ENCODE results near the gene ZHX3.

Gene ZHX3

DNA sequence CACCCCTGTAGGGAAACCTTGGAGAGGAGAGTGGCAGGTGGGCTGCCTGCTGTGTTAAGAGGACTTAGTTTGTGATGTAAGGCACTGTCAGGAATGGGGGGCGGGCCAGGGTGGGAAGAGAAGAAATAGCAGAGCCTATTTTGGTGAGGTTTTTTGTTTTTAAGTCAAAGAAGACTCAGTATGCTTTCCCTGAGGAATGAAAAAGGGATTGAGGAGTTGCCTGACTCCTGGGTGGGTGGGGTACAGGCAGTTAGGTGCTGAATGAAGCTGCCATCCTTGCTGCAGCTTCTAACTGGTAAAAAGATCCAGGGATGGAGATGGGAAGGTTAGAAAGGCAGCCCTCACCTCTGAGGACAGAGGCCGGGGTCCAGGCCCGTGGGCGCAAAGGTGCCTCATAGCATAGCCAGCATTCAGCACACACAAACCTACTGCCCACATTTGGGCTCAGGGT is 142.3 kb downstream of the ZHX3 start:
- H4K20me1 ChIP-seq (ENCODE audit: control insufficient read depth, insufficient read depth, low read depth, low read length), result no peaks in the 10 kb centered on the region
- TF ChIP-seq, protein P1, sequence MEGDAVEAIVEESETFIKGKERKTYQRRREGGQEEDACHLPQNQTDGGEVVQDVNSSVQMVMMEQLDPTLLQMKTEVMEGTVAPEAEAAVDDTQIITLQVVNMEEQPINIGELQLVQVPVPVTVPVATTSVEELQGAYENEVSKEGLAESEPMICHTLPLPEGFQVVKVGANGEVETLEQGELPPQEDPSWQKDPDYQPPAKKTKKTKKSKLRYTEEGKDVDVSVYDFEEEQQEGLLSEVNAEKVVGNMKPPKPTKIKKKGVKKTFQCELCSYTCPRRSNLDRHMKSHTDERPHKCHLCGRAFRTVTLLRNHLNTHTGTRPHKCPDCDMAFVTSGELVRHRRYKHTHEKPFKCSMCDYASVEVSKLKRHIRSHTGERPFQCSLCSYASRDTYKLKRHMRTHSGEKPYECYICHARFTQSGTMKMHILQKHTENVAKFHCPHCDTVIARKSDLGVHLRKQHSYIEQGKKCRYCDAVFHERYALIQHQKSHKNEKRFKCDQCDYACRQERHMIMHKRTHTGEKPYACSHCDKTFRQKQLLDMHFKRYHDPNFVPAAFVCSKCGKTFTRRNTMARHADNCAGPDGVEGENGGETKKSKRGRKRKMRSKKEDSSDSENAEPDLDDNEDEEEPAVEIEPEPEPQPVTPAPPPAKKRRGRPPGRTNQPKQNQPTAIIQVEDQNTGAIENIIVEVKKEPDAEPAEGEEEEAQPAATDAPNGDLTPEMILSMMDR (IDR thresholded peaks at IDR 0.05; ENCODE audit: low read depth, low read length, poor library complexity, severe bottlenecking), result no peak
- no peak for TF ChIP-seq EZH2phosphoT487 (IDR thresholded peaks at IDR 0.05; ENCODE audit: borderline replicate concordance, low read length)
- no peaks in the 10 kb centered on the region for H3K9me3 ChIP-seq (ENCODE audit: control insufficient read depth, insufficient read depth, low read length)
- peaks cover 41% of the 10 kb centered on the region for H3K36me3 ChIP-seq (ENCODE audit: control insufficient read depth, low read length)
- H3F3A ChIP-seq (ENCODE audit: control insufficient read depth, insufficient read depth), result no peaks in the 10 kb centered on the region
- no peaks in the 10 kb centered on the region for H3K27me3 ChIP-seq (ENCODE audit: control insufficient read depth, low read length)
- H3K9me2 ChIP-seq (replicated peaks; ENCODE audit: control insufficient read depth, low read length), result no peaks in the 10 kb centered on the region
- no peak overlapping the region for H3K4me3 ChIP-seq (ENCODE audit: low read length)
- H3K4me1 ChIP-seq (ENCODE audit: control insufficient read depth, low read length), result no peaks in the 10 kb centered on the region
- no peak overlapping the region for H3K27ac ChIP-seq (ENCODE audit: low read depth, low read length)
- H3K4me2 ChIP-seq (ENCODE audit: low read length), result no peak overlapping the region
- no peaks in the 10 kb centered on the region for H3K79me2 ChIP-seq (ENCODE audit: control insufficient read depth, low read length)

DNA sequence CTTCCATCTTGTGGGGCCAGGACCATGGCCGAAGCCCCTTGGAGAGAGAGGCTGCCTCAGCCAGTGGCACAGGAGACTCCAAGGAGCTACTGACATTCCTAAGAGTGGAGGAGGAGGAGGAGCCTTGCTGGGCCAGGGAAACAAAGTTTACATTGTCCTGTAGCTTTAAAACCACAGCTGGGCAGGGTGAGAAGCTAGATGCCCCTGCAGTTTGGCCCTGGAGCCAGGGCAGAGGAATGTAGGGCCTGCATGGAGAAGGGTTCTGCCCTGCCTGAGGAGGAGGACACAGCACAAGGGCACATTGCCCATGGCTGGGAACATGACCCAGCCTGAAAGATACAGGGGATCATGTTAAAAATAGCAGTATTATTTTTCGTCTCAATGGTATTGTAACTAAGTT is 142.7 kb downstream of the ZHX3 start:
- no peaks in the 10 kb centered on the region for H3F3A ChIP-seq (ENCODE audit: control insufficient read depth, insufficient read depth)
- no peaks in the 10 kb centered on the region for H4K20me1 ChIP-seq (ENCODE audit: control insufficient read depth, insufficient read depth, low read depth, low read length)
- H3K4me3 ChIP-seq (ENCODE audit: low read length), result no peak overlapping the region
- H3K27me3 ChIP-seq (ENCODE audit: control insufficient read depth, low read length), result no peaks in the 10 kb centered on the region
- no peaks in the 10 kb centered on the region for H3K79me2 ChIP-seq (ENCODE audit: control insufficient read depth, low read length)
- H3K27ac ChIP-seq (ENCODE audit: low read depth, low read length), result no peak overlapping the region
- no peaks in the 10 kb centered on the region for H3K9me3 ChIP-seq (ENCODE audit: control insufficient read depth, insufficient read depth, low read length)
- H3K9me2 ChIP-seq (replicated peaks; ENCODE audit: control insufficient read depth, low read length), result no peaks in the 10 kb centered on the region
- no peak for TF ChIP-seq EZH2phosphoT487 (IDR thresholded peaks at IDR 0.05; ENCODE audit: borderline replicate concordance, low read length)
- TF ChIP-seq, protein P1 (IDR thresholded peaks at IDR 0.05; ENCODE audit: low read depth, low read length, poor library complexity, severe bottlenecking), result no peak
- H3K4me1 ChIP-seq (ENCODE audit: control insufficient read depth, low read length), result no peaks in the 10 kb centered on the region
- H3K4me2 ChIP-seq (ENCODE audit: low read length), result no peak overlapping the region
- peaks cover 46% of the 10 kb centered on the region for H3K36me3 ChIP-seq (ENCODE audit: control insufficient read depth, low read length)

DNA sequence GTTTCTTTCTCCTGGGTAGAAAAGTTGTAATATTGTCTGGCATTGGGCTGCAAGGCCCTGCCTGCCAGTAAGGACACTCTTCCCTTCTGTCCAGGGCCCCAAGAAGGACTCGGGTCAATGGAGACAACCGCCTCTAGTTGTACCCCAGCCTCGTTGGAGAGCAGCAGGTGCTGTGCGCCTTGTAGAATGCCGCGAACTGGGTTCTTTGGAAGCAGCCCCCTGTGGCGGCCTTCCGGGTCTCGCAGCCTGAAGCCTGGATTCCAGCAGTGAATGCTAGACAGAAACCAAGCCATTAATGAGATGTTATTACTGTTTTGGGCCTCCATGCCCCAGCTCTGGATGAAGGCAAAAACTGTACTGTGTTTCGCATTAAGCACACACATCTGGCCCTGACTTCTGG is 143.2 kb downstream of the ZHX3 start:
- Histone ChIP-seq H4K20me1 (ENCODE audit: control insufficient read depth, insufficient read depth, low read depth, low read length) (no peaks in the 10 kb centered on the region), H3K9me2 (replicated peaks; ENCODE audit: control insufficient read depth, low read length) (no peaks in the 10 kb centered on the region), H3K27me3 (ENCODE audit: control insufficient read depth, low read length) (no peaks in the 10 kb centered on the region), H3K4me1 (ENCODE audit: control insufficient read depth, low read length) (no peaks in the 10 kb centered on the region), H3K9me3 (ENCODE audit: control insufficient read depth, insufficient read depth, low read length) (no peaks in the 10 kb centered on the region), H3K27ac (ENCODE audit: low read depth, low read length) (no peak overlapping the region), H3K4me2 (ENCODE audit: low read length) (no peak overlapping the region), H3K79me2 (ENCODE audit: control insufficient read depth, low read length) (no peaks in the 10 kb centered on the region), H3K4me3 (ENCODE audit: low read length) (no peak overlapping the region), H3F3A (ENCODE audit: control insufficient read depth, insufficient read depth) (no peaks in the 10 kb centered on the region), H3K36me3 (ENCODE audit: control insufficient read depth, low read length) (peaks cover 49% of the 10 kb centered on the region)
- TF ChIP-seq EZH2phosphoT487 (IDR thresholded peaks at IDR 0.05; ENCODE audit: borderline replicate concordance, low read length), result no peak
- TF ChIP-seq, protein P1 (IDR thresholded peaks at IDR 0.05; ENCODE audit: low read depth, low read length, poor library complexity, severe bottlenecking), result no peak

Measured in DOHH2 (cell line).